Activated gamma-delta T cell treated with anti-CD3 and anti-CD28 coated beads, Interleukin-2, amount 50 U/mL, for 16 hours (primary cell): ENCODE data around the gene MVP.
"Not testable (repeated sequence)": the region's sequence is repeated elsewhere in the genome, so short reads cannot be mapped to it uniquely, and the experiment has no call there.

ENCODE experiments used
- DNase-seq: peaks from one replicate; pipeline ENCODE4 v3.0.0-alpha.2; 2020; ENCODE audit warnings: low read depth

Gene MVP

DNA sequence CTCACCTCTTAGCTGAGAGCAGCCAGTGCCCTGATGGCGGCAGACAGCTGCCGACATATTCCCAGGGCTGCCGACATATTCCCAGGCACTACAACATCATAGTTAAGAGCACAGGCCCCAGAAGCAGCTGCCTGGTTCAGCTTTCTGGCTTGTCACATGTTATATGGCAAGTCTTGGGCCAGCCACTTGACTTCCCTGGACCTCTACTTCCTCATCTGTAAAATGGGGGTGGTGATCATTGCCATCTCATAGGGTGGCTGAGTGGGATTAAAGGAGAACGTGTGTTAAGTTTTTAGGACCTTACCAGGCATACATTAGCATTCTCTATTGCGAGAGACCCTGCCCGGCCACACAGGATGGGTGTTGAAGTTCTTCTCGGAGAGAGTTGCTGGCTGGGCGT lies 23.7 kb downstream of the MVP start:
- DNase-seq: no peak

GRCh38 chr16:29844575-29845331 lies 24.5 kb downstream of the MVP start:
- no peak for DNase-seq

GRCh38 chr16:29845656-29846055 lies 25.4 kb downstream of the MVP start:
- DNase-seq: no peak

- peak; percentile 70 for DNase-seq
Observed at GRCh38 chr16:29848420-29849297, 28.4 kb downstream of the MVP start.

- DNase-seq: no peak
Observed at GRCh38 chr16:29849505-29849904, 29.2 kb downstream of the MVP start.

DNA sequence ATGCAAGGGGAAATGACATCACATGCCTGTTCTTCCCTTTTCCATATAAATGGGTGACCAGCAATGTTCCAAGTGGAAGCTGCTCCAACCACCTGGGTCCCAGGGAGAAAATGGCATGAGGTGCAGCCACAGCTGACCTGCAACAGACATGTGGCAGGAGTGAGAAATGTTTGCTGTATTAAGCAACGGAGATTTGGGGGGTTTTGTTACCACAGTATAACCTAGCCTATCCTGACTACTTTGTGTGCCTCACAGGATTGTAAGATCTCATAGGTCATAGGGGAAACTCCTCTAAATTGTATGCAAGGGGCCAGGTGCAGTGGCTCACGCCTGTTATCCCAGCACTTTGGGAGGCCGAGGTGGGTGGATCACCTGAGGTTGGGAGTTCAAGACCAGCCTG lies 30.7 kb downstream of the MVP start:
- DNase-seq: no peak

DNA sequence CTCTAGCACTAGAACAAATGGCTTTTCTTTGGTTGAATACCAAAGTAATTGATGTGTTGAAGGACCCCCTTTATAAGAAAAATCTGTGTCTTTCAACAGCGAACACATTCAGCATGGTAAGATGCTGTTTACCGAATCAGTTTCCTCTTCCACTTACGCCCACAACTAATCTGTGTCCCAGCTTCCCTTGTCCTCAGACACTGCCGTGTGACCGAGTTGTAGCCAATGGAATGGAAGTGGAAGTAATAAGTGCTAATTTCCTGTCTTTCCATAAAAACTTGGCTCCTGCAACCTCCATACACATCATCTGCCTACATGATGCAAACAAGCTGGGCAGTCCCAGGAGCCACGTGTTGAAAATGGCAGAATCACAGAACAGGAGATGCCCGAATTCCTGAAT lies 32.4 kb downstream of the MVP start:
- DNase-seq: no peak

GRCh38 chr16:29854520-29855100 lies 34.3 kb downstream of the MVP start:
- DNase-seq: no peak

- no peak for DNase-seq
Observed at GRCh38 chr16:29857133-29857760, 37.0 kb downstream of the MVP start.

- no peak for DNase-seq
Observed at GRCh38 chr16:29858149-29858849, 38.0 kb downstream of the MVP start.

- no peak for DNase-seq
Observed at GRCh38 chr16:29858974-29859373, 38.7 kb downstream of the MVP start.

DNA sequence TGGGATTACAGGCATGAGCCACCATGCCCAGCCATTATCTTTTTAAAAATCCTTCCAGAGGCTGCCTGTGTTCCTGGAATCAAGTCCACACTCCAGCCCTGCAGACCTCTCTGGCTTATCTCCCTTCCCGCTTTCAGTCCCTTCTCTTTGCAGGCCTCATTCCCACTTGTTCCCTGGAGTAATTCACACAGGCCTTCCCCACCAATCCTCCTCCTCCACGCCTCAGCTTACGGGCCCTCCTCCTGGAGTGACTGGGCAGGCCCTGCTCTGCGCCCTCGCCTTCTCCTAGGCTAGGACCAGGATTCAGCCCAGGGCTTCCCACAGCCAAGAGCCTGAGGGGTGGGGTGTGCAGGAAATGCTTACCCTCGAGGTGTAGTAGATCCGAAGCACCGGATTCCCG lies 40.0 kb downstream of the MVP start:
- DNase-seq: no peak

GRCh38 chr16:29862383-29862883 lies 42.2 kb downstream of the MVP start:
- no peak for DNase-seq

DNA sequence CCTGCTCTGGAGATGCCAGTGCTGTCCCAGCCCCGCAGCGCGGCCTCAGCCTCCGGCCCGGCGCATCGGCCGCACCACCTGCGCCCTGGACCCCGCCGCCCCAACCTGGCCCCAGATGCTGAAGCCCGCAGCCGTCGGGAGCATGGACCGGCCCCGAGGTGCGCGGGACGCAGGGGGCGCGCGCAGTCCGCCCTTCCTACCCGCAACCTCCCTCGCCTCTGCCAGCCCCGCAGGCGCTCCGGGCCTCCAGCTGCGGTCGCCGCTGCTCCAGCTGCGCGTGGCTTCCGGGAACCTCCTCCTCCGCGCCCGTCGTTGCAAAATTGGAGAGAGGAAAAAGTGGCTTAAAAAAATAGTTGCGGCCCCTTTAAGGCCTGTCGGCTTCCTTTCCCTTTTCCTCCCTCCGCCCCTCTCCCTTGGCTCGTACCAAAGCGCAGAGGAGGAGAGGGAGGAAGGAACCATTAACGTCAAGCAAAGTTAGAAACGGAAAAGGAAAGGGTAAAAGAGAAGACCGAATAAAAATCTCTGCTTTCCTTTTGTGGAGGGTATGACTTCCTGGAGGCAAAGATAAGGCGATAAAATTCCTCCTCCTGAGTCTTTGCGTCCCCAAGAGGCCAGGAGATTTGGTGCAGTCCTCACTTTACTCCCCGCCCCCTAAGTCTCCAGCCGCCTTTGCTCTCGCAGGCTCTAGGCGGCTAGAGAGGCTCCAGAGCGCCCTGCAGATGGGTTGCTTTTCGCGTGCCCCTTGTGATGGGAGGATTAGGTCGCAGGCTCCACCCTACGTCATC lies 42.8 kb downstream of the MVP start, which contains the start of gene CDIPT:
CDIPT (minus strand) TSS at position 343 of the 785 bp plus-strand sequence. CDS start 369 bp downstream, outside the sequence.
- DNase-seq: peak; percentile 91

DNA sequence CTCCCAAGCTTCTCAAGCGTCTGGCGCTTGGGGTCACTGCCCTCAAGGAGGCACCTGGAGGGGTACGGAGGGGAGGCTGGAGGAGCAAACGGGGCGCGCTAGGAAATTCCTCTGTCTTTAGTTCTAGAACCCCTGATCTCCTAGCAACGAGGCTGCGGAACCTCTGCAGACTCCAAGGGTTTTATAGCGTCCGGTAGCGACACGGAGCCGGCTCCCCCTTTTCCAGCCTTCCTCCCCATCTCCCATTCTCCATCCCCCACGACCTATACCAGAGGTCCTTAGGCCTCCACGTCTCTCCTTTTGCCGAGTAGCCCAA lies 43.4 kb downstream of the MVP start:
- DNase-seq: no peak

DNA sequence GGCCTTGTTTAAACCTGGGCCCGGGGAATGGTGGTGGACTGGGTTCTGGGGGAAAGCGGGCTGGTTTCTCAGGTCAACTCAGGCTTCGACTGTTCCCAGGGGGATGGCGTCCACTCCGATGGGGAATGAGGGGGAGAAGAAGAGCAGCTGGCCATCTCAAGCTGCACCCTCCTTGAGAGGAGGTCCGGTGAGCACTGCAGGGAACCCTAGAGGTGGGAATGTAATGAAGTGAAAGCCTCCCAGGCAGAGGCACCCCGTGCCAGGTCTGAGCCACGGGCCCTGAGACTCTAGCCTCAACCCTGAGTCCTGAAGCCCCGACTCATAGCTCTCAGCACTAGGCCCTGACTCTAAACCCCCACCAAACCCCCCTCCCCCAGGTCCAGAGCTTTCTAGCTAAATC lies 43.9 kb downstream of the MVP start:
- no peak for DNase-seq

DNA sequence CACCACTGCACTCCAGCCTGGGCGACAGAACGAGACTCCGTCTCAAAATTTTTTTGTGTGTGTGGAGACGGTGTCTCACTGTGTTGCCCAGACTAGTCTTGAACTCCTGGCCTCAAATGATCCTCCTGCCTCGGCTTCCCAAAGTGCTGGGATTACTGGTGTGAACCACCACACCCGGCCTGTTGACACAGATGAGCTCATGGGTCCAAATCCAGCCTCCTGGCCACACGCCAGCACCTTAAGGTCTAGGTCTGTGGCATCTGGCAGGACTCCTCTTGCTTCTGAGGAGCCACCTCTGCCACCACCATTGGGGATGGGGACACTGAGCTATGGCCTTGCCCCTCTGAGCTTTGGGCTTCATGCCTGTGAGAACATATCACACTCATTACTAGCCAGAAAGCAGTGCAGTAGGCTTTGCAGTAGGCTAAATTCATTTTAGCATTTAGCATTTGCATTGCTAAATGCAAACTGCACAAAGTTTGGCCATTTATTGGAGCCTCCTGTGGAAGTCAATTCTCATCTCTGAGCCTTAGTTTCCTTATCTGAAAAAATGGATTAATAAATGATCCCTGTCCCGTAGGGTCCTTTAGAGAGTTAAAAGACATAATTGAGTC lies 48.2 kb downstream of the MVP start:
- no peak for DNase-seq

DNA sequence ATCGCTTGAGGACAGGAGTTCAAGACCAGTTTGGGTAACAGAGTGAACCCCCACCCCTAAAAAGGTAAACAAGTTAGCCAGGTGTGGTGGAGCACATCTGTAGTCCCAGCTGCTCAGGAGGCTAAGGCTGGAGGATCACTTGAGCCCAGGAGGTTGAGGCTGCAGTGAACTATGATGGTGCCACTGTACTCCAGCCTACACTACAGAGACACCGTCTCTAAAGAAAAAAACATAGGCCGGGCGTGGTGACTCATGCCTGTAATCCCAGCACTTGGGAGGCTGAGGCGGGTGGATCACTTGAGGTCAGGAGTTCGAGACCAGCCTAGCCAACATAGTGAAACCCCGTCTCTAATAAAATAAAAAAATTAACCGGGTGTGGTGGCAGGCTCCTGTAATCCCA lies 48.8 kb downstream of the MVP start:
- DNase-seq: not testable (repeated sequence)

DNA sequence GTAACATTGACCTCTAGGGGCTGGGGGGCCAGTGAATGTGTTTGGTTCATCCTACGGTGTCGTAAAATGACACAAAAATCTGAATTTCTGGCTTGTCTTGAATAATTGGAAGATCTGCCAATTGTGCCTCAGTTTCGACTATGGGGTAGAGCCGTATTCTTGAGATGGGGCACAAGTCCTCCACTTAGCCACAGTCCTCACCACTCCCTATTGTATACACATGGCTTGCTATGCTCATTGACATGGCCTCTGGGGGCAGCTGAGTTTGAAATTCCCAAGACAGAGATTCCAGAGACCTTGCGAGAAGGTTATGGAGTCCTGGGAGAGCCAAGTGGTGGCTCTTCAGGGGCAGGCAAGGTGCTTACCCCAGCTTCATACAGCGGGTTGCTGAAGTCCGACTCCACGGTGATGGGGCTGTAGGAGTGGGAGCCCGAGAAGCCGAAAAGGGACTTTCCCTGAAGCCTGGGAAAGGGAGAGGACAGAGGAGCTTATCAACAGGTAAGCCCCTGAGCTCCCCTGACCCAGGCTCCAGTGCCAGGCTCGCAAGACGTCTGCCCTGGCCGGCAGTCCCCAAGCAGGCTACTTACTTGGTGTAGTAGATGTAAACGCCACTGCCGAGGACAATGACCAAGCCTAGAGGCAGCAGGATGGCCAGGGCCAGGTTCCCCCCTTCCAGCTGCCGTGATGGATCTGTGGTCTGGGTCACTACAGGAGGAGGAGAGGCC lies 51.7 kb downstream of the MVP start:
- DNase-seq: no peak

GRCh38 chr16:29873319-29873718 lies 53.1 kb downstream of the MVP start:
- no peak for DNase-seq
